Activated naive CD8-positive, alpha-beta T cell treated with anti-CD3 and anti-CD28 coated beads for 36 hours (primary cell): ENCODE measurements around the gene HEATR5B. TPM values are rescaled to one million over a fixed set of nuclear protein-coding genes. Genes with fewer than 3 reads are reported as not detected.

ENCODE experiments used
- DNase-seq: peaks from one replicate; pipeline ENCODE4 v3.0.0; 2021
- H3K27ac Mint-ChIP-seq: one replicate; pipeline ENCODE4 v1.8.0; 2022; ENCODE audit warnings: mild to moderate bottlenecking, moderate library complexity, mixed read lengths
- H3K27me3 Mint-ChIP-seq: one replicate; pipeline ENCODE4 v1.8.0; 2022; ENCODE audit warnings: mild to moderate bottlenecking, mixed read lengths
- H3K36me3 Mint-ChIP-seq: one replicate; pipeline ENCODE4 v1.8.0; 2021; ENCODE audit warnings: mild to moderate bottlenecking, mixed read lengths
- H3K4me1 Mint-ChIP-seq: one replicate; pipeline ENCODE4 v1.8.0; 2021; ENCODE audit warnings: mixed read lengths
- H3K4me3 Mint-ChIP-seq: one replicate; pipeline ENCODE4 v1.8.0; 2022; ENCODE audit warnings: mild to moderate bottlenecking, moderate library complexity, mixed read lengths
- H3K9me3 Mint-ChIP-seq: one replicate; pipeline ENCODE4 v1.8.0; 2022; ENCODE audit warnings: mixed read lengths
- total RNA-seq, 2 experiments: library from RNA; stranded (reverse); gene quantifications; one replicate each; pipeline ENCODE4 v1.2.3, GENCODE V29; 2021

HEATR5B gene
- total RNA-seq, 2 experiments from 2014 or later: 14.5 to 14.6 TPM

GRCh38 chr2:36975306-36975705, 108.9 kb downstream of the HEATR5B start:
- Mint-ChIP-seq H3K27ac (no peak overlapping the region), H3K27me3 (no peaks in the 10 kb centered on the region), H3K4me1 (no peaks in the 10 kb centered on the region), H3K36me3 (peaks cover 12% of the 10 kb centered on the region), H3K9me3 (peaks cover 6% of the 10 kb centered on the region), H3K4me3 (no peak overlapping the region)
- no peak for DNase-seq

GRCh38 chr2:36973320-36973719, 110.9 kb downstream of the HEATR5B start:
- H3K27ac Mint-ChIP-seq: no peak overlapping the region
- peaks cover 3% of the 10 kb centered on the region for H3K9me3 Mint-ChIP-seq
- no peak overlapping the region for H3K4me3 Mint-ChIP-seq
- no peaks in the 10 kb centered on the region for H3K4me1 Mint-ChIP-seq
- H3K27me3 Mint-ChIP-seq: no peaks in the 10 kb centered on the region
- H3K36me3 Mint-ChIP-seq: peaks cover 5% of the 10 kb centered on the region
- DNase-seq: no peak

- Mint-ChIP-seq H3K4me1 (peaks cover 11% of the 10 kb centered on the region), H3K36me3 (no peaks in the 10 kb centered on the region), H3K27ac (no peak overlapping the region), H3K4me3 (no peak overlapping the region), H3K9me3 (no peaks in the 10 kb centered on the region), H3K27me3 (no peaks in the 10 kb centered on the region)
- no peak for DNase-seq
Observed at GRCh38 chr2:36971990-36972389, 112.2 kb downstream of the HEATR5B start.

GRCh38 chr2:36967236-36967876, 116.8 kb downstream of the HEATR5B start:
- H3K27ac Mint-ChIP-seq: peak overlapping the region; percentile 97
- no peaks in the 10 kb centered on the region for H3K27me3 Mint-ChIP-seq
- peaks cover 39% of the 10 kb centered on the region for H3K4me1 Mint-ChIP-seq
- DNase-seq: no peak
- peaks cover 10% of the 10 kb centered on the region for H3K36me3 Mint-ChIP-seq
- peak overlapping the region; percentile 91 for H3K4me3 Mint-ChIP-seq
- no peaks in the 10 kb centered on the region for H3K9me3 Mint-ChIP-seq

- peak; percentile 100 for DNase-seq
- Mint-ChIP-seq H3K4me3 (peak within 1 kb of the TSS; percentile 97), H3K4me1 (peaks cover 39% of the 10 kb centered on the region), H3K9me3 (no peaks in the 10 kb centered on the region), H3K27ac (peak within 1 kb of the TSS; percentile 97), H3K36me3 (peaks cover 10% of the 10 kb centered on the region), H3K27me3 (no peaks in the 10 kb centered on the region)
Observed at GRCh38 chr2:36966370-36967235, 117.6 kb downstream of the HEATR5B start, which contains the start of gene STRN. Gene STRN (minus strand): TSS chr2:36966536. CDS start chr2:36966463, 73 bp downstream.

GRCh38 chr2:36965751-36966369, 118.3 kb downstream of the HEATR5B start:
- peak overlapping the region; percentile 97 for H3K4me3 Mint-ChIP-seq
- no peaks in the 10 kb centered on the region for H3K9me3 Mint-ChIP-seq
- H3K4me1 Mint-ChIP-seq: peaks cover 43% of the 10 kb centered on the region
- peak overlapping the region; percentile 90 for H3K27ac Mint-ChIP-seq
- no peaks in the 10 kb centered on the region for H3K27me3 Mint-ChIP-seq
- H3K36me3 Mint-ChIP-seq: peaks cover 10% of the 10 kb centered on the region
- DNase-seq: peak; percentile 28

GRCh38 chr2:36965206-36965605, 119.0 kb downstream of the HEATR5B start:
- Mint-ChIP-seq H3K27me3 (no peaks in the 10 kb centered on the region), H3K36me3 (peaks cover 10% of the 10 kb centered on the region), H3K4me1 (peaks cover 44% of the 10 kb centered on the region), H3K9me3 (no peaks in the 10 kb centered on the region), H3K4me3 (peak overlapping the region; percentile 97), H3K27ac (peak overlapping the region; percentile 90)
- no peak for DNase-seq

- Mint-ChIP-seq H3K27ac (no peak overlapping the region), H3K9me3 (no peaks in the 10 kb centered on the region), H3K36me3 (peaks cover 10% of the 10 kb centered on the region), H3K4me3 (peak overlapping the region; percentile 97), H3K4me1 (peaks cover 48% of the 10 kb centered on the region), H3K27me3 (no peaks in the 10 kb centered on the region)
- DNase-seq: no peak
Observed at GRCh38 chr2:36964496-36965058, 119.6 kb downstream of the HEATR5B start.

GRCh38 chr2:36963734-36964133, 120.4 kb downstream of the HEATR5B start:
- Mint-ChIP-seq H3K4me3 (no peak overlapping the region), H3K27me3 (no peaks in the 10 kb centered on the region)

GRCh38 chr2:36963106-36963505, 121.1 kb downstream of the HEATR5B start:
- peaks cover 18% of the 10 kb centered on the region for H3K36me3 Mint-ChIP-seq
- H3K27ac Mint-ChIP-seq: no peak overlapping the region
- peaks cover 56% of the 10 kb centered on the region for H3K4me1 Mint-ChIP-seq
- H3K9me3 Mint-ChIP-seq: no peaks in the 10 kb centered on the region
- H3K27me3 Mint-ChIP-seq: no peaks in the 10 kb centered on the region
- no peak overlapping the region for H3K4me3 Mint-ChIP-seq
- DNase-seq: no peak

More at GRCh38 chr2:36963734-36964133, 120.4 kb downstream of the HEATR5B start:
- Mint-ChIP-seq H3K4me1 (peaks cover 56% of the 10 kb centered on the region), H3K36me3 (peaks cover 12% of the 10 kb centered on the region), H3K27ac (no peak overlapping the region), H3K9me3 (no peaks in the 10 kb centered on the region)
- no peak for DNase-seq

- H3K27me3 Mint-ChIP-seq: no peaks in the 10 kb centered on the region
- H3K36me3 Mint-ChIP-seq: peaks cover 20% of the 10 kb centered on the region
- no peak for DNase-seq
- H3K9me3 Mint-ChIP-seq: no peaks in the 10 kb centered on the region
- H3K4me3 Mint-ChIP-seq: no peak overlapping the region
- no peak overlapping the region for H3K27ac Mint-ChIP-seq
- peaks cover 46% of the 10 kb centered on the region for H3K4me1 Mint-ChIP-seq
Observed at GRCh38 chr2:36960773-36961172, 123.4 kb downstream of the HEATR5B start.

- Mint-ChIP-seq H3K27me3 (no peaks in the 10 kb centered on the region), H3K27ac (no peak overlapping the region), H3K4me3 (no peak overlapping the region), H3K4me1 (peaks cover 43% of the 10 kb centered on the region), H3K36me3 (peaks cover 17% of the 10 kb centered on the region), H3K9me3 (no peaks in the 10 kb centered on the region)
- DNase-seq: no peak
Observed at GRCh38 chr2:36960005-36960675, 124.0 kb downstream of the HEATR5B start.

GRCh38 chr2:36954977-36955607, 129.1 kb downstream of the HEATR5B start:
- Mint-ChIP-seq H3K27me3 (no peaks in the 10 kb centered on the region), H3K9me3 (no peaks in the 10 kb centered on the region), H3K36me3 (peaks cover 13% of the 10 kb centered on the region), H3K4me3 (no peak overlapping the region), H3K4me1 (peaks cover 32% of the 10 kb centered on the region), H3K27ac (no peak overlapping the region)
- DNase-seq: no peak

GRCh38 chr2:36952748-36953197, 131.4 kb downstream of the HEATR5B start:
- peaks cover 13% of the 10 kb centered on the region for H3K36me3 Mint-ChIP-seq
- no peak overlapping the region for H3K4me3 Mint-ChIP-seq
- H3K4me1 Mint-ChIP-seq: peaks cover 34% of the 10 kb centered on the region
- H3K9me3 Mint-ChIP-seq: no peaks in the 10 kb centered on the region
- DNase-seq: no peak
- no peaks in the 10 kb centered on the region for H3K27me3 Mint-ChIP-seq
- no peak overlapping the region for H3K27ac Mint-ChIP-seq
